ENCODE measurements around the gene CMYA5. TPM values are rescaled to one million over a fixed set of nuclear protein-coding genes. Genes with fewer than 3 reads are reported as not detected.

Gene CMYA5
- total and polyA plus RNA-seq, 5 donors from 2014 or later = 0.05 to 0.10 TPM; not detected in 3

DNA sequence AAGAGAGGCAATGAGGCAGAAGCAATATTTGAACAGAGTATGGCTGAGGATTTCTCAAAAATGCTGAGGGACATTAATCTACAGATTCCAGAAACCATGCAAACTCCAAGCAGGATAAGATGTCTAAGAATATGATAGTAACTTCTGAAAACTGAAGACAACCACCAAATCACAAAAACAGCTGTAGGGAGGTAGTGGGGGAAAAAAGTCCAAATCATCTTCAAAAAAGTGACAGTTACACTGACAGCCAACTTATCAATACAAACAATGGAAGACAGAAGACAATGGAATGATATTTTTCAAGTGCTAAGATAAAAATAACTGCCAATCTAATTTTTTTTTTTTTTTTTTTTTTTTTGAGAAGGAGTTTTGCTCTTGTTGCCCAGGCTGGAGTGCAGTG is 30.5 kb downstream of the CMYA5 start:
- H3K9me3 Mint-ChIP-seq = peaks cover 2 to 16% (median 8%) of the 10 kb centered on the region in 7 donors
- H3K4me1 Mint-ChIP-seq = no peaks in the 10 kb centered on the region
- ATAC-seq (ENCODE audit: low read depth in 2 of 2) (no peak), DNase-seq (no peak)
- H3K4me3 Mint-ChIP-seq = no peak overlapping the region
- Histone ChIP-seq H3K9me3 (ENCODE audit: control insufficient read depth in 2 of 2, low read length in 2 of 2) (peaks cover 14 to 18% of the 10 kb centered on the region in 2 experiments), H3K27me3 (ENCODE audit: control insufficient read depth, insufficient read depth, low read length) (peaks cover 2% of the 10 kb centered on the region), H3K36me3 (ENCODE audit: control insufficient read depth, insufficient read depth, low read length) (no peaks in the 10 kb centered on the region), H3K4me1 (ENCODE audit: control insufficient read depth, insufficient read depth, low read length, poor library complexity, severe bottlenecking) (no peaks in the 10 kb centered on the region), H3K4me3 (ENCODE audit: low read depth, low read length) (no peak overlapping the region), H3K27ac (ENCODE audit: insufficient read depth, low read length, poor library complexity, severe bottlenecking) (no peak overlapping the region)
- H3K27me3 Mint-ChIP-seq = no peaks in the 10 kb centered on the region
- H3K27ac Mint-ChIP-seq = no peak overlapping the region
- no peaks in the 10 kb centered on the region for H3K36me3 Mint-ChIP-seq

GRCh38 chr5:79727451-79728355 is 38.1 kb downstream of the CMYA5 start:
- Mint-ChIP-seq H3K36me3 (no peaks in the 10 kb centered on the region), H3K4me1 (peaks cover 2 to 5% (median 4%) of the 10 kb centered on the region in 4 donors), H3K27me3 (peaks cover 53% of the 10 kb centered on the region), H3K27ac (no peak overlapping the region), H3K9me3 (peaks cover 0 to 7% (median 0%) of the 10 kb centered on the region in 7 donors), H3K4me3 (no peak overlapping the region)
- DNase-seq (no peak), ATAC-seq (ENCODE audit: low read depth in 2 of 2) (no peak)
- H3K4me1 ChIP-seq (ENCODE audit: control insufficient read depth, insufficient read depth, low read length, poor library complexity, severe bottlenecking) = no peaks in the 10 kb centered on the region
- no peaks in the 10 kb centered on the region for H3K36me3 ChIP-seq (ENCODE audit: control insufficient read depth, insufficient read depth, low read length)
- H3K27me3 ChIP-seq (ENCODE audit: control insufficient read depth, insufficient read depth, low read length) = peaks cover 22% of the 10 kb centered on the region
- H3K27ac ChIP-seq (ENCODE audit: insufficient read depth, low read length, poor library complexity, severe bottlenecking) = no peak overlapping the region
- H3K9me3 ChIP-seq (ENCODE audit: control insufficient read depth in 2 of 2, low read length in 2 of 2) = no peaks in the 10 kb centered on the region
- H3K4me3 ChIP-seq (ENCODE audit: low read depth, low read length) = no peak overlapping the region

DNA sequence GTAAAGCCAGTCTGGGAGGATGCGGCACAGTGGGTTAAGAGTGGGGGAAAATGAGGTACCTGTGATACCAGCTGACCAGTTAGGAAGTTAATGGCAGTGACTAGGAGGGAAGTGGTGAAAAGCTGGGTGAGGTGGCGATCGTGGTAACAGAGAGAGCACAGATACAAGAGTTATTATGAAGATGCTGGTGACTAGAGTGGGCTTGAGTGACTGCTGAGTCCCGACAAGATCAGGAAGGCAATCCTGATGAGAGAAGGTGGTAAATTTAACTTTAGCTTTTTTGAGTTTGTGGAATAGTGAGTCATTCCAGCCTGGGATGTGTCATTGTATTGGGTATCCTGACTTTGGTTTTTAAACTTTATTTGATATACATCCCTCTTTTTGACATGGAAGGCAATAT is 38.8 kb downstream of the CMYA5 start:
- Histone ChIP-seq H3K4me3 (ENCODE audit: low read depth, low read length) (no peak overlapping the region), H3K4me1 (ENCODE audit: control insufficient read depth, insufficient read depth, low read length, poor library complexity, severe bottlenecking) (no peaks in the 10 kb centered on the region), H3K36me3 (ENCODE audit: control insufficient read depth, insufficient read depth, low read length) (no peaks in the 10 kb centered on the region), H3K9me3 (ENCODE audit: control insufficient read depth in 2 of 2, low read length in 2 of 2) (no peaks in the 10 kb centered on the region), H3K27ac (ENCODE audit: insufficient read depth, low read length, poor library complexity, severe bottlenecking) (no peak overlapping the region), H3K27me3 (ENCODE audit: control insufficient read depth, insufficient read depth, low read length) (peaks cover 29% of the 10 kb centered on the region)
- DNase-seq (no peak), ATAC-seq (ENCODE audit: low read depth in 2 of 2) (no peak)
- peaks cover 2 to 12% (median 4%) of the 10 kb centered on the region in 4 donors for H3K4me1 Mint-ChIP-seq
- peaks cover 0 to 7% (median 0%) of the 10 kb centered on the region in 7 donors for H3K9me3 Mint-ChIP-seq
- no peak overlapping the region for H3K4me3 Mint-ChIP-seq
- H3K36me3 Mint-ChIP-seq = no peaks in the 10 kb centered on the region
- H3K27ac Mint-ChIP-seq = no peak overlapping the region
- H3K27me3 Mint-ChIP-seq = peaks cover 60% of the 10 kb centered on the region

DNA sequence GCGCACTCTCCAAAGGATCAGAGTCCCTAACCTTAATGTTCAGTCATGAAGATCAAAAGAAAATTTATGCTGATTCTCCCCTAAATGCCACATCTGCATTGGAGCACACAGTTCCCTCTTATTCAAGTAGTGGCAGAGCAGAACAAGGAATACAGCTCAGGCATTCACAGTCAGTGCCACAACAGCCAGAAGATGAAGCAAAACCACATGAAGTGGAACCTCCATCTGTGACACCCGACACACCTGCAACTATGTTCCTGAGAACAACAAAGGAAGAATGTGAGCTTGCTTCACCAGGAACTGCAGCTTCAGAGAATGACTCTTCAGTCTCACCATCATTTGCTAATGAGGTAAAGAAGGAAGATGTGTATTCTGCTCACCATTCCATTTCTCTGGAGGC is 40.0 kb downstream of the CMYA5 start:
- no peak overlapping the region for H3K27ac ChIP-seq (ENCODE audit: insufficient read depth, low read length, poor library complexity, severe bottlenecking)
- H3K36me3 ChIP-seq (ENCODE audit: control insufficient read depth, insufficient read depth, low read length) = no peaks in the 10 kb centered on the region
- no peak for ATAC-seq (ENCODE audit: low read depth in 2 of 2)
- no peaks in the 10 kb centered on the region for H3K4me1 ChIP-seq (ENCODE audit: control insufficient read depth, insufficient read depth, low read length, poor library complexity, severe bottlenecking)
- H3K27me3 Mint-ChIP-seq = peaks cover 70% of the 10 kb centered on the region
- peaks cover 2 to 18% (median 4%) of the 10 kb centered on the region in 4 donors for H3K4me1 Mint-ChIP-seq
- peaks cover 30% of the 10 kb centered on the region for H3K27me3 ChIP-seq (ENCODE audit: control insufficient read depth, insufficient read depth, low read length)
- no peak overlapping the region for H3K4me3 Mint-ChIP-seq
- H3K36me3 Mint-ChIP-seq = no peaks in the 10 kb centered on the region
- no peak for DNase-seq
- H3K27ac Mint-ChIP-seq = no peak overlapping the region
- H3K9me3 Mint-ChIP-seq = peaks cover 0 to 7% (median 0%) of the 10 kb centered on the region in 7 donors
- H3K4me3 ChIP-seq (ENCODE audit: low read depth, low read length) = no peak overlapping the region
- no peaks in the 10 kb centered on the region for H3K9me3 ChIP-seq (ENCODE audit: control insufficient read depth in 2 of 2, low read length in 2 of 2)

GRCh38 chr5:79730564-79730963 is 40.9 kb downstream of the CMYA5 start:
- Mint-ChIP-seq H3K4me3 (no peak overlapping the region), H3K36me3 (no peaks in the 10 kb centered on the region), H3K27ac (no peak overlapping the region), H3K4me1 (peaks cover 2 to 24% (median 4%) of the 10 kb centered on the region in 4 donors), H3K27me3 (peaks cover 71% of the 10 kb centered on the region), H3K9me3 (peaks cover 0 to 7% (median 0%) of the 10 kb centered on the region in 7 donors)
- no peaks in the 10 kb centered on the region for H3K9me3 ChIP-seq (ENCODE audit: control insufficient read depth in 2 of 2, low read length in 2 of 2)
- H3K27me3 ChIP-seq (ENCODE audit: control insufficient read depth, insufficient read depth, low read length) = peaks cover 32% of the 10 kb centered on the region
- H3K36me3 ChIP-seq (ENCODE audit: control insufficient read depth, insufficient read depth, low read length) = no peaks in the 10 kb centered on the region
- H3K4me3 ChIP-seq (ENCODE audit: low read depth, low read length) = no peak overlapping the region
- DNase-seq (no peak), ATAC-seq (ENCODE audit: low read depth in 2 of 2) (no peak)
- H3K27ac ChIP-seq (ENCODE audit: insufficient read depth, low read length, poor library complexity, severe bottlenecking) = no peak overlapping the region
- H3K4me1 ChIP-seq (ENCODE audit: control insufficient read depth, insufficient read depth, low read length, poor library complexity, severe bottlenecking) = no peaks in the 10 kb centered on the region

GRCh38 chr5:79731775-79732174 is 42.1 kb downstream of the CMYA5 start:
- H3K9me3 Mint-ChIP-seq = peaks cover 0 to 9% (median 0%) of the 10 kb centered on the region in 7 donors
- no peak overlapping the region for H3K4me3 ChIP-seq (ENCODE audit: low read depth, low read length)
- no peak for ATAC-seq (ENCODE audit: low read depth in 2 of 2)
- H3K27me3 ChIP-seq (ENCODE audit: control insufficient read depth, insufficient read depth, low read length) = peaks cover 35% of the 10 kb centered on the region
- no peaks in the 10 kb centered on the region for H3K36me3 ChIP-seq (ENCODE audit: control insufficient read depth, insufficient read depth, low read length)
- no peak overlapping the region for H3K27ac Mint-ChIP-seq
- H3K9me3 ChIP-seq (ENCODE audit: control insufficient read depth in 2 of 2, low read length in 2 of 2) = no peaks in the 10 kb centered on the region
- H3K4me3 Mint-ChIP-seq = no peak overlapping the region
- H3K36me3 Mint-ChIP-seq = no peaks in the 10 kb centered on the region
- peaks cover 4% of the 10 kb centered on the region for H3K4me1 ChIP-seq (ENCODE audit: control insufficient read depth, insufficient read depth, low read length, poor library complexity, severe bottlenecking)
- no peak for DNase-seq
- H3K27ac ChIP-seq (ENCODE audit: insufficient read depth, low read length, poor library complexity, severe bottlenecking) = no peak overlapping the region
- peaks cover 8 to 36% (median 15%) of the 10 kb centered on the region in 4 donors for H3K4me1 Mint-ChIP-seq
- peaks cover 79% of the 10 kb centered on the region for H3K27me3 Mint-ChIP-seq

GRCh38 chr5:79736528-79737514 is 47.2 kb downstream of the CMYA5 start:
- Mint-ChIP-seq H3K4me1 (peaks cover 13 to 48% (median 24%) of the 10 kb centered on the region in 4 donors), H3K36me3 (no peaks in the 10 kb centered on the region), H3K4me3 (peak overlapping the region in 3 of 4 donors; percentile 40 to 76 (median 57)), H3K27me3 (peaks cover 62% of the 10 kb centered on the region), H3K27ac (peak overlapping the region in 2 of 3 donors; percentile 6 to 45), H3K9me3 (peaks cover 0 to 2% (median 0%) of the 10 kb centered on the region in 7 donors)
- Histone ChIP-seq H3K9me3 (ENCODE audit: control insufficient read depth in 2 of 2, low read length in 2 of 2) (no peaks in the 10 kb centered on the region), H3K27me3 (ENCODE audit: control insufficient read depth, insufficient read depth, low read length) (peaks cover 36% of the 10 kb centered on the region), H3K4me3 (ENCODE audit: low read depth, low read length) (peak overlapping the region; percentile 51), H3K27ac (ENCODE audit: insufficient read depth, low read length, poor library complexity, severe bottlenecking) (no peak overlapping the region), H3K36me3 (ENCODE audit: control insufficient read depth, insufficient read depth, low read length) (no peaks in the 10 kb centered on the region), H3K4me1 (ENCODE audit: control insufficient read depth, insufficient read depth, low read length, poor library complexity, severe bottlenecking) (peaks cover 4% of the 10 kb centered on the region)
- DNase-seq (peak in 2 of 3 donors; percentile 12 to 44), ATAC-seq (ENCODE audit: low read depth in 2 of 2) (peak; percentile 45 to 52)

All from CD4-positive, CD25-positive, alpha-beta regulatory T cell (primary cell).